ENCODE data around the gene DENND2D. TPM values are rescaled to one million over a fixed set of nuclear protein-coding genes. Genes with fewer than 3 reads are reported as not detected.

Gene DENND2D
- total and polyA plus RNA-seq, 9 of the 15 experiments (the other 6 are each of a cell fraction or from before 2014, with no cell fraction given) = 0.08 to 0.44 (median 0.13) TPM; not detected in 6

DNA sequence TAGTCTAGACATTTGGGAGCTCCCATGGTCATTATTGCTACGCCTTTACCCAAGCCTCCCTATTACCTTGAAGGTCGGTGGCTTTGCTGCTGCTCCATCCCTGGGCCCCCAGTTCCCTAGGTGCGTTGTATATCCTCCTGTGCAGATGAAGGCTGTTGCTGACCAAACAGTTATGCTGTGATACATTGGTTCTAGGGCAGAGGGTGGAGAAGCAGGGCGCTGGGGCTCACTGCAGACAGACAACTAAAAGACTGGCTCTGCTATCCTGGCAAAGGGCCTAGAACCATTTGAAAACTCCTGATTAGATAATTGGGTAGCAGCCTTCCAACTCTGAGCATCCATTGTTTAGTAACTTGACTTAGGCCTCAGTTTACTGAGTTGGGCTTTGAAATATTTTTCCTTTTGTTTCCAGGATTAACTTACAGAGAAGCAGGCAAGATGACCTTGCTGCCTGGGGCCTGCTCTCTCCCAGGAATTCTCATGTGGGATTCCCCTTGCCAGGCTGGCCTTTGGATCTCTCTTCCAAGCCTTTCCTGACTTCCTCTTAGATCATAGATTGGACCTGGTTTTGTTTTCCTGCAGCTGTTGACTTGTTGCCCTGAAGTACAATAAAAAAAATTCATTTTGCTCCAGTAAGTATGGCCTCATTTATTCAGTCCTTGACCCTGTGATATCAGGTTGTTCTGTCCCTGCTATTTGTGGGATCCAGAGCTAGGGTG, 42.5 kb upstream of the DENND2D start:
- intact Hi-C loops (cut with micrococcal nuclease) (no loop called here), in situ Hi-C loops (cut with MboI) (no loop called here)

More for the DNA sequence above, 42.5 kb upstream of the DENND2D start:
- 0% methylated on average over 4 of the region's 4 CpGs for WGBS (ENCODE audit: insufficient coverage, low coverage, missing lambda C conversion rate)
- TF ChIP-seq, protein P1, sequence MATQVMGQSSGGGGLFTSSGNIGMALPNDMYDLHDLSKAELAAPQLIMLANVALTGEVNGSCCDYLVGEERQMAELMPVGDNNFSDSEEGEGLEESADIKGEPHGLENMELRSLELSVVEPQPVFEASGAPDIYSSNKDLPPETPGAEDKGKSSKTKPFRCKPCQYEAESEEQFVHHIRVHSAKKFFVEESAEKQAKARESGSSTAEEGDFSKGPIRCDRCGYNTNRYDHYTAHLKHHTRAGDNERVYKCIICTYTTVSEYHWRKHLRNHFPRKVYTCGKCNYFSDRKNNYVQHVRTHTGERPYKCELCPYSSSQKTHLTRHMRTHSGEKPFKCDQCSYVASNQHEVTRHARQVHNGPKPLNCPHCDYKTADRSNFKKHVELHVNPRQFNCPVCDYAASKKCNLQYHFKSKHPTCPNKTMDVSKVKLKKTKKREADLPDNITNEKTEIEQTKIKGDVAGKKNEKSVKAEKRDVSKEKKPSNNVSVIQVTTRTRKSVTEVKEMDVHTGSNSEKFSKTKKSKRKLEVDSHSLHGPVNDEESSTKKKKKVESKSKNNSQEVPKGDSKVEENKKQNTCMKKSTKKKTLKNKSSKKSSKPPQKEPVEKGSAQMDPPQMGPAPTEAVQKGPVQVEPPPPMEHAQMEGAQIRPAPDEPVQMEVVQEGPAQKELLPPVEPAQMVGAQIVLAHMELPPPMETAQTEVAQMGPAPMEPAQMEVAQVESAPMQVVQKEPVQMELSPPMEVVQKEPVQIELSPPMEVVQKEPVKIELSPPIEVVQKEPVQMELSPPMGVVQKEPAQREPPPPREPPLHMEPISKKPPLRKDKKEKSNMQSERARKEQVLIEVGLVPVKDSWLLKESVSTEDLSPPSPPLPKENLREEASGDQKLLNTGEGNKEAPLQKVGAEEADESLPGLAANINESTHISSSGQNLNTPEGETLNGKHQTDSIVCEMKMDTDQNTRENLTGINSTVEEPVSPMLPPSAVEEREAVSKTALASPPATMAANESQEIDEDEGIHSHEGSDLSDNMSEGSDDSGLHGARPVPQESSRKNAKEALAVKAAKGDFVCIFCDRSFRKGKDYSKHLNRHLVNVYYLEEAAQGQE (IDR thresholded peaks at IDR 0.05; ENCODE audit: borderline replicate concordance) = no peak
- TF ChIP-seq, protein P1 (CRISPR knock-in tag; IDR thresholded peaks at IDR 0.05; ENCODE audit: low read depth) = no peak
- no peak for TF ChIP-seq MEF2D (tag; conservative IDR thresholded peaks at IDR 0.05; ENCODE audit: low read depth)
- TF ChIP-seq TAF9B (IDR thresholded peaks at IDR 0.05; ENCODE audit: partially characterized antibody) = no peak
- no peak for TF ChIP-seq FOXM1 (IDR thresholded peaks at IDR 0.05; ENCODE audit: low read depth)
- TF ChIP-seq FOXM1 (CRISPR knock-in tag; IDR thresholded peaks at IDR 0.05; ENCODE audit: low read depth) = no peak
- Histone ChIP-seq H3K36me3 (ENCODE audit: control insufficient read depth, insufficient read depth, low read length) (no peaks in the 10 kb centered on the region), H3K9ac (ENCODE audit: insufficient read depth in 1 of 2, low read depth in 2 of 2, low read length in 2 of 2) (no peak overlapping the region), H3K27me3 (ENCODE audit: control insufficient read depth in 2 of 2, insufficient read depth in 2 of 2, low read length in 2 of 2) (peaks cover 4 to 5% of the 10 kb centered on the region in 2 experiments; a peak in 3 of 5 replicates), H3K4me1 (replicated peaks in 1 of 2; ENCODE audit: control insufficient read depth in 2 of 2, insufficient read depth in 2 of 2, low read length in 2 of 2) (no peaks in the 10 kb centered on the region), H3K4me3 (no peak overlapping the region), H3K79me2 (ENCODE audit: control insufficient read depth, insufficient read depth, low read length) (no peaks in the 10 kb centered on the region), H4K20me1 (replicated peaks; ENCODE audit: control insufficient read depth, insufficient read depth, low read length) (no peaks in the 10 kb centered on the region), H3K4me2 (ENCODE audit: insufficient read depth, low read length) (no peak overlapping the region), H2AFZ (ENCODE audit: low read depth, low read length) (no peak overlapping the region), H3K9me3 (replicated peaks; ENCODE audit: control insufficient read depth, insufficient read depth, low read depth, low read length) (no peaks in the 10 kb centered on the region), H3K9me1 (ENCODE audit: control insufficient read depth, insufficient read depth, low read length) (no peaks in the 10 kb centered on the region), H3K27ac (ENCODE audit: extremely low read depth, low read depth, low read length) (no peak overlapping the region)
- no peak for ATAC-seq
- CTCF ChIA-PET (ENCODE audit: low intra/inter-chr PET ratio) = no interaction called here
- no peak for FAIRE-seq
- no peak for DNase-seq (ENCODE audit: extremely low read depth in 1 of 4, low spot score in 3 of 4)
- no TSS peak for BruUV-seq (replicated peaks)
- POLR2A ChIA-PET = interaction anchor here (0.8 kb wide), 1 partner anchor 142 kb away, joined by 3 read pairs; no protein-coding TSS in a partner anchor

All from K562 (cell line).